Mucosa of descending colon (tissue), 3 donors: ENCODE data around the gene ARL15. TPM values are rescaled to one million over a fixed set of nuclear protein-coding genes. Genes with fewer than 3 reads are reported as not detected.

Experiments used
- ATAC-seq: fragments of 200-7000 bp; cut with Tn5 transposase; one replicate; pipeline ENCODE4 v1.9.1; 2020; ENCODE audit warnings: mild to moderate bottlenecking, moderate library complexity
- DNase-seq, 3 donors: peaks; one replicate each; pipeline ENCODE4 v3.0.0-alpha.2; 2020
- H3K36me3 ChIP-seq: fragments of 200-600 bp; one replicate; pipeline ENCODE4 v1.8.0; 2021; ENCODE audit warnings: low read depth, mild to moderate bottlenecking
- H3K4me1 ChIP-seq: fragments of 200-600 bp; one replicate; pipeline ENCODE4 v1.8.0; 2021; ENCODE audit warnings: low read depth, mild to moderate bottlenecking
- H3K4me3 ChIP-seq: fragments of 200-600 bp; one replicate; pipeline ENCODE4 v1.8.0; 2021; ENCODE audit warnings: mild to moderate bottlenecking
- H3K9me3 ChIP-seq: fragments of 200-600 bp; one replicate; pipeline ENCODE4 v1.8.0; 2021; ENCODE audit warnings: mild to moderate bottlenecking
- intact Hi-C, 2 donors: fragments of 100-400 bp; cut with DNase I in 1 of 2; cut with micrococcal nuclease in 1 of 2; formaldehyde crosslinking; loops; one replicate each; pipeline versions ENCODE4 v1.11.0 to v1.11.1; 2022; cut with DNase I, micrococcal nuclease
- total RNA-seq, 3 donors: library from RNA; stranded (reverse); fragmentation: NEBNext Ultra II Directional in 2 of 3; extraction: Animal tissue kit (Norgen Biotek cat#: 25700) in 2 of 3; gene quantifications; one replicate each; pipeline versions ENCODE4 v1.2.1 to v1.2.4, GENCODE V29; 2021 to 2023
- TF ChIP-seq, protein P1 (sequence below): fragments of 200-600 bp; IDR thresholded peaks from one replicate; pipeline ENCODE4 v1.8.0; 2022; ENCODE audit warnings: antibody characterized with exemption, mild to moderate bottlenecking
- donor health status: DM: no; HTN: no; CAD: no; lungs with moderate emphysema.
- donor health status: DM: no; HTN: no; CAD: no.
- donor health status: DM: no; HTN: yes; CAD: no.

ARL15 gene
- total RNA-seq, 3 donors from 2014 or later, result 21.2 to 34.8 (median 30.1) TPM

GRCh38 chr5:54087436-54087835, 222.9 kb downstream of the ARL15 start:
- H3K4me3 ChIP-seq, result no peak overlapping the region
- ATAC-seq (no peak), DNase-seq (no peak)
- H3K9me3 ChIP-seq, result no peaks in the 10 kb centered on the region
- TF ChIP-seq, protein P1, sequence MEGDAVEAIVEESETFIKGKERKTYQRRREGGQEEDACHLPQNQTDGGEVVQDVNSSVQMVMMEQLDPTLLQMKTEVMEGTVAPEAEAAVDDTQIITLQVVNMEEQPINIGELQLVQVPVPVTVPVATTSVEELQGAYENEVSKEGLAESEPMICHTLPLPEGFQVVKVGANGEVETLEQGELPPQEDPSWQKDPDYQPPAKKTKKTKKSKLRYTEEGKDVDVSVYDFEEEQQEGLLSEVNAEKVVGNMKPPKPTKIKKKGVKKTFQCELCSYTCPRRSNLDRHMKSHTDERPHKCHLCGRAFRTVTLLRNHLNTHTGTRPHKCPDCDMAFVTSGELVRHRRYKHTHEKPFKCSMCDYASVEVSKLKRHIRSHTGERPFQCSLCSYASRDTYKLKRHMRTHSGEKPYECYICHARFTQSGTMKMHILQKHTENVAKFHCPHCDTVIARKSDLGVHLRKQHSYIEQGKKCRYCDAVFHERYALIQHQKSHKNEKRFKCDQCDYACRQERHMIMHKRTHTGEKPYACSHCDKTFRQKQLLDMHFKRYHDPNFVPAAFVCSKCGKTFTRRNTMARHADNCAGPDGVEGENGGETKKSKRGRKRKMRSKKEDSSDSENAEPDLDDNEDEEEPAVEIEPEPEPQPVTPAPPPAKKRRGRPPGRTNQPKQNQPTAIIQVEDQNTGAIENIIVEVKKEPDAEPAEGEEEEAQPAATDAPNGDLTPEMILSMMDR, result no peak
- intact Hi-C loops, result no loop called here
- no peaks in the 10 kb centered on the region for H3K36me3 ChIP-seq
- no peaks in the 10 kb centered on the region for H3K4me1 ChIP-seq

DNA sequence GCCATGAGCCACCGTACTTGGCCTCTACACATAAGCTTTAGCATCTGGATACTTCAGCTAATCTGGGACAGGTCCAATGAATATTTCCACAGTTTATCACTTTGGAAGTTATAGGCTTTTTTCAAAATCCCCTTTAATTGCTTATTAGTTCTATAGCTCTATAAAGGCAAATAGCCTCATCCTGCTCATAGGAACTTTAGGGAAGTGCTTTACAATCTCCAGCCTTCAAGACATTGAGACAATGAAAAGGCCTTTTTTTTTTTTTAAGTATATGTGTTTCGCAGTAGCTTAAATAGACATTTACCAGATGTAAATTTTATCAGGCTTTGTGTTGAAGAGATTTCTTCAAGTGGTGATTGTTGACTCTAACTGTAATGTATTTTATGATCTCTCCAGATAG, 224.2 kb downstream of the ARL15 start:
- no peaks in the 10 kb centered on the region for H3K36me3 ChIP-seq
- TF ChIP-seq, protein P1, result no peak
- no peaks in the 10 kb centered on the region for H3K4me1 ChIP-seq
- no peak overlapping the region for H3K4me3 ChIP-seq
- no peak for DNase-seq
- intact Hi-C loops, result no loop called here
- no peaks in the 10 kb centered on the region for H3K9me3 ChIP-seq
- ATAC-seq, result no peak

- intact Hi-C loops, result no loop called here
- ATAC-seq (no peak), DNase-seq (no peak)
- TF ChIP-seq, protein P1, result no peak
- Histone ChIP-seq H3K36me3 (no peaks in the 10 kb centered on the region), H3K4me3 (no peak overlapping the region), H3K4me1 (no peaks in the 10 kb centered on the region), H3K9me3 (no peaks in the 10 kb centered on the region)
Observed at GRCh38 chr5:54084696-54085095, 225.7 kb downstream of the ARL15 start.

DNA sequence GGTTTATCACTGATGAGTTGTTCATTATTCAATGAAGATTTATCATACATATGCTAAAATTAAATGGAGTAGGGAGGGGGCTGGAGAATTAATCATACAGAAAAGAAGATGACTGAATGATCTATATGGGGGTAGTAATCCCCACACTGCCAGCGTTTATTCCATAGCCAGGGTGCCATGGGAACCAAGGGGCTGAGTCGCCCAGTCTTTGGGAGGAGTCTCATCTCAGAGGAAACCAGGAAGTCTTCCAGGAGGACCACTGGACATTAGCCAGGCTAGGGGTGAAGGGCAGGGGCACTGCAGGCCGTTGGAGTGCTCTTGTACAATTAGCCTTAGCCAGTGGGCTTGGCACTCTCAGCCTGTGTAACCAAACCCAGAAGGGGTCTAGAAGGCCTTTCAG, 226.5 kb downstream of the ARL15 start:
- no peak overlapping the region for H3K4me3 ChIP-seq
- no peaks in the 10 kb centered on the region for H3K4me1 ChIP-seq
- no peaks in the 10 kb centered on the region for H3K36me3 ChIP-seq
- ATAC-seq (no peak), DNase-seq (no peak)
- TF ChIP-seq, protein P1, result no peak
- intact Hi-C loops, result no loop called here
- no peaks in the 10 kb centered on the region for H3K9me3 ChIP-seq

DNA sequence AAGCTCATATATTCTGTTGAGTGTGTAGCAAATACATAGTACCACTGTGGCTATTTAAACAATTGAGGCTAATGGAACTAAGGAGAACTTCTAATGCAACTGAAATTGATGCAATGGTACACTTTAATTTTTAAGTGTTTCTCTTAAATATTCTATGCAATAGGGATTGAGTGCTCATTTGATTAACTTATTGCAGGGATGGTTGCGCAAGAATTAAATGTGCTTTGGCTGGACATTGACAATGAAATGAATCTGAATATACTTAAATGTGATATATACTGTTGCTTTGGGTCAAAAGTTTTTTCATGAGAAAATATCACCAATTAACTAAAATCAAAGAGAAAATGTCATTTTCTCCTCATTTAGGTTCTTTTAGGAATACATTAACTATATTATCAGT, 227.1 kb downstream of the ARL15 start:
- DNase-seq, result no peak
- no peaks in the 10 kb centered on the region for H3K9me3 ChIP-seq
- no peaks in the 10 kb centered on the region for H3K36me3 ChIP-seq
- TF ChIP-seq, protein P1, result no peak
- intact Hi-C loops, result no loop called here
- no peak overlapping the region for H3K4me3 ChIP-seq
- no peak for ATAC-seq
- H3K4me1 ChIP-seq, result no peaks in the 10 kb centered on the region

GRCh38 chr5:54081415-54081814, 229.0 kb downstream of the ARL15 start:
- no peaks in the 10 kb centered on the region for H3K4me1 ChIP-seq
- H3K4me3 ChIP-seq, result no peak overlapping the region
- ATAC-seq (no peak), DNase-seq (no peak)
- intact Hi-C loops, result no loop called here
- H3K9me3 ChIP-seq, result no peaks in the 10 kb centered on the region
- H3K36me3 ChIP-seq, result no peaks in the 10 kb centered on the region
- TF ChIP-seq, protein P1, result no peak
